GM21576 (cell line): ENCODE measurements around the gene SERPING1.

Source experiments
- ATAC-seq: cut with Tn5 transposase; IDR thresholded peaks from one replicate; pipeline ENCODE4 v1.9.1; 2021; ENCODE audit warnings: mild to moderate bottlenecking, moderate library complexity; ENCODE audit not compliant: unreplicated experiment

SERPING1 gene

DNA sequence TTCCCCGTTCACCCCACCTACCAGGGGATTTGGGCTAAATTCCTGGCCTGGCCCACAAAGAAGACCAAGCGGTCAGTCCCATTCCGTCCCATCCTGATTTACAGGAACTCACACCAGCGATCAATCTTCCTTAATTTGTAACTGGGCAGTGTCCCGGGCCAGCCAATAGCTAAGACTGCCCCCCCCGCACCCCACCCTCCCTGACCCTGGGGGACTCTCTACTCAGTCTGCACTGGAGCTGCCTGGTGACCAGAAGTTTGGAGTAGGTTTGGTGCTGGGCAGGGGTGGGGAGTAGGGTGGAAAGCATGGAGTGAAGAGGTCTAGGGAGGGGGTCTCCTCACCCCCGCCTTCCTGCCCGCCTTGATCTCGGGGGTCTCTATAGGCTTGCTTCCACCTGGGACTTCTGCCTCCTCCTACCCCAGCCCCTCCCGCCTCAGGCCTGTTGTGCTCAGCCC, at the start of gene SERPING1:
SERPING1 (plus strand) TSS at position 225 of the 455 bp plus-strand sequence. CDS start 586 bp downstream, outside the sequence.
- no peak for ATAC-seq

GRCh38 chr11:57547854-57548377, 49.6 kb upstream of the SERPING1 start:
- ATAC-seq = peak; percentile 91

DNA sequence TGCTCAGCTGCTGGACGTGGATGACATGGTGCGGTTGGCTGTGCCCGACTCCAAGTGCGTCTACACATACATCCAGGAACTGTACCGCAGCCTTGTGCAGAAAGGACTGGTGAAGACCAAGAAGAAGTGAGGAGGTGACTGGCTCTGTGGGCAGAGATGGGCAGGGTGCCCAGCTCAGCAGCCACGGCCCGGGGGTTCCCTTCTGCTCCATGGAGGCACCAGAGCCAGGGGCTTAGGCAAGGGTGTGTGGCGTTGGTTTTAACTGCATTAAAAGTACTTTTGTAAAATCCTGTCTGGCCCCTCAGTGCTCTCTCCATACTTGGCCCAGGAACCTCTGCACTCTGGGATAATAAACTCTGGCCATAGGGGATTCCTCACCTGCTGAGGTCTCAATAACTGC, 47.5 kb upstream of the SERPING1 start:
- ATAC-seq = no peak

- no peak for ATAC-seq
Measured at GRCh38 chr11:57551941-57552340, 45.5 kb upstream of the SERPING1 start.

- no peak for ATAC-seq
Measured at GRCh38 chr11:57552479-57552878, 45.0 kb upstream of the SERPING1 start.

DNA sequence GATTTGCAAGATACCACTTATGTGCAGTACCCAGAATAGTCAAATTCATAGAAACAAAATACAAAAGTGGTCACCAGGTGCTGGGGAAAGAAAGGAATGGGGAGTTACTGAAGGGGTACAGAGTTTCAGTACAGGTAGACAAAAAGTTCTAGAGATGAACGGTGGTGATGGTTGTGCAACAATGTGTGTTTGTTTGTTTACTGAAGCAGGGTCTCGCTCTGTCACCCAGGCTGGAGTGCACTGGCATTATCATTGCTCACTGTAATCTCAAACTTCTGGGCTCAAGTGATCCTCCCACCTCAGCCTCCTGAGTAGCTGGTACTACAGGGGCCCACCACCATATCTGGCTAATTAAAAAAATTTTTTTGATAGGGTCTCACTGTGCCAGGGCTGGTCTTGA, 42.1 kb upstream of the SERPING1 start:
- ATAC-seq = no peak

DNA sequence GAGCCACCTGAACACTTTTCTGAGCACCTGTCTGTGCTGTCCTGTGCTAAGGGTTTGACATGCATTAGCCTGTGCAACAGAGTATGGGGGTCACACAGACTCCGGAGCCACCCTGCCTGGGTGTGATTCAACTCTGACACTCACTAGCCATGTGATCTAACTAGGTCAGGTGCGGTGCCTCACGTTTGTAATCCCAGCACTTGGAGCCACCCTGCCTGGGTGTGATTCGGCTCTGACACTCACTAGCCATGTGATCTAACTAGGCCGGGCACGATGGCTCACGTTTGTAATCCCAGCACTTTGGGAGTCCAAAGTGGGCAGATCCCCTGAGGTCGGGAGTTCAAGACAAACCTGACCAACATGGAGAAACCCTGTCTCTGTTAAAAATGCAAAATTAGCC, 41.4 kb upstream of the SERPING1 start:
- no peak for ATAC-seq

GRCh38 chr11:57560146-57560545, 37.3 kb upstream of the SERPING1 start:
- no peak for ATAC-seq

- ATAC-seq = no peak
Measured at GRCh38 chr11:57562596-57562995, 34.9 kb upstream of the SERPING1 start.

DNA sequence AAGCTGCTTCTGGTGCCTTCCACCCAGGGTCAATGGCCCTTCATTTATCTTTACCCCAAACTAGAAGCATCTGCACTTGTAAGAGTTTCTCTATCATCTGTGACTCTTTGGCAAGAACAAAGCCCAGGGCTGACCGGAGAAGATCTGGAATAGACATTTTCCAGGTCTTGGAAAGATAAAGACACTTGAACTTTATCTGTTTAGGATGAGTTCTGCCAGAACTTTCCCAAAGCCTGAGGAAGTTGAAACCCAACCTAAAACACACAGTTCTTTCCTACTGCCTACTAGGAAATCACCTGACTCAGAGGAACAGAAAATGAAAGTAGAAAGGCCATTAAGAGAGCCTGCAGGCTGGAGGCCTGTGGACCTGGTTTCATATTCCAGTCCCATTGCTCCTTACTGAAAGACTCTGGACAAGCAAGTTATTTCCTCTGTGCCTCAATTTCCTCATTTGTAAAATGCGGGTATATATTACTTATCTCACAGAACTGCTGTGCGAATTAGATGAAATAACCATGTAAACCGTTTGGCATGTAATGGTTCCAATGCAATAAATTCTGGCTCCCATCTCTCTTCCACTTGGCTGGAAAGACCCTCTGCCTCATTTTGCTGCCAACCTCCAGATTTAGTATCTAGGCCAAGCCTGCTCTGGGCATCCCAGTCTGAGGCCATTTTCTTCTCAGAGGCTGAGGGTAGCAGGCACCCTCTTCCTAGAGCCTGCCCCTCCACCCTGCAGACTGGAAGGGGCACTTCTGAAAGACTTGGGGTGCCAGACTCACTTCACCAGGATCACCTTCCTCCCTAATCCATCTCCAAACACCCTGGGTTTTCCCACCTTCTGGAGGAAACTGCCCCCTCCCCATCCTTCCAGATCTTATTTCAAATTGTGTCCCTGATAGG, 31.2 kb upstream of the SERPING1 start:
- peak; percentile 65 for ATAC-seq

DNA sequence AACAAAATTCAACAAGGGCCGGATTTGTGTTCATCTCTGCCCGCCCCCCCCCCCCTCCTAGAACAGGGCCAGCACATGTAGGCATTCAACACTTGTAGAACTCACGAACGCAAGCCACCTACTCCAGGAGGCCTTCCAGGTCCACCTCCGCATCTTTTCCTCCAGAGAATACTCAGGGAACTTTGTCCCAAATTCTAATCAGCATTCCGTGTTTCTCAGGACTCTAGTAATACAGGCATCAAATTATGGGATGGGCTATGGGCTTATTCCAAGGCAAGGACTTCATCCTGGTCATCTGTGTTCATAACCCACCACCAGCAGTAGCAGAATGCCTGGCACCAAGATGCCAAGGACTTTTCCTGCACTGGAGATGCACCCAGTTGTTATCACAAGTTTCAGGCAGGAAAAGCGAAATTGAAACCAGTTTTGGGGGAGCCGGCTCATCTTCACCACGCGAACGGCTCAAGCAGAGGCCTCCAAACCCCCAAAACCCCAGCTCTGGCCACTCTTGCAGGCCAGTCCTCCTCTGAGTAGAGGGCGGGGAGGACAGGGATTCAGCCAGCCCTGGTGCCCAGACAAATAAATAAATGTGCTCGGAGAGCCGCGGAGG, 30.5 kb upstream of the SERPING1 start:
- peak; percentile 1 for ATAC-seq

- peak; percentile 47 for ATAC-seq
Measured at GRCh38 chr11:57567515-57568329, 29.8 kb upstream of the SERPING1 start, which contains the start of gene UBE2L6. UBE2L6 (minus strand) TSS chr11:57567672; CDS start chr11:57567611, 61 bp downstream.

- peak; percentile 65 for ATAC-seq
Measured at GRCh38 chr11:57568330-57568766, 29.1 kb upstream of the SERPING1 start.

- no peak for ATAC-seq
Measured at GRCh38 chr11:57571606-57572005, 25.9 kb upstream of the SERPING1 start.

DNA sequence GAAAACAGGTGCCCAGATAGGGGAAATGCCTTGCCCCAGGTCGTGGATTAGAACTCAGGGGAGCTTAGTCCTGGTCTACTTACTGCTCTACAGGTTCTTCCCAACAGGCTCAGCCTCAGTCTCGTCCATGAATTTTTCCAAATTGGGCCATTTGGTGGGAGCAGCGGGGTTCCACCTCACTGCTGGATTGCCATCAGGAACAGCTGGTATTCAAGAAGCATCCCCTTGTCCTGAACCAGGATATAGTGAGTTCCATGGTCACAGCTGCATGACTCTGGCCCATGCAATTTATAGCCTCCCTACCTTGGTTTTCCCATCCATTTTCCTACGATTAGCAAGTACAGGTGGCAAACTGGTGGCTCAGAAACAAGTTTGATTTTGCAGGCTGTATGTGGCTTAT, 23.4 kb upstream of the SERPING1 start:
- no peak for ATAC-seq

DNA sequence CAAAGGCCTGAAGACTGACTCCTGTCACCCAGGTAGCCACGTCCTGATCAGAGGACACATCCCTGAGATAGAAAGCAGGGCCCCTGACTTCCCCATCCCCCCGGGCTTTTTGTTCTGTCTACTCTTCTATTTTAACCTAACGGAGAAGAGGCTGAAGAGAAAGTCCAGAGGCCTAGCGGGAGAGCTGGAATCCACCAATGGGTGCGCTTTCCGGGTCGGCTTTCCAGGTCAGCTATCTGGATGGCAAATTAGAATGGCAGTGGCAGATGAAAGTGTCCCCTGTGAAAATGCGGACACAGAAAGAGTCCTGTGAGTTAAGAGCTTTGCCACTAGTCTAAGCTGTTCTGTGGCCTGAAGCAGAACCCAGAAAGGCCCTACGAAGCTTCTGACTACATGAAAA, 13.1 kb upstream of the SERPING1 start:
- ATAC-seq = no peak

DNA sequence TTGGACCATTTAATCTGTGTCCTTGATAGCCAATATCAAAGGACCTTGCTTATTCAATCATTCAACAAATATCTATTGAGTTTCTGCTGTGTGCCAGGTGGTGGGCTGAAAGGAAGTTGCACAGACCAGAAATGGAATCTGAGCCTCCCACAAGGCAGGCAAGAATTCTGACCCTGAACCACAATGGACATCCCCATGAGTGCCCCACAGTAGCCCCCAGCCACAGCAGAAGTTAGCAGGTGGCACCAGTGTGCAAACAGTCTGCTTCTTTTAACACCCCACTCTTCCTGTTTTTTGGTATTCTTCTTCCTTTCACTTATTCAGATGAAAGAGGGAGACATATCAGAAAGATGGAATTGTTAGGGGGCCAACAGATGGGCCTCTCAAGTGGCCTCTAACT, 12.2 kb upstream of the SERPING1 start:
- no peak for ATAC-seq

- ATAC-seq = no peak
Measured at GRCh38 chr11:57586711-57587245, 10.7 kb upstream of the SERPING1 start.

DNA sequence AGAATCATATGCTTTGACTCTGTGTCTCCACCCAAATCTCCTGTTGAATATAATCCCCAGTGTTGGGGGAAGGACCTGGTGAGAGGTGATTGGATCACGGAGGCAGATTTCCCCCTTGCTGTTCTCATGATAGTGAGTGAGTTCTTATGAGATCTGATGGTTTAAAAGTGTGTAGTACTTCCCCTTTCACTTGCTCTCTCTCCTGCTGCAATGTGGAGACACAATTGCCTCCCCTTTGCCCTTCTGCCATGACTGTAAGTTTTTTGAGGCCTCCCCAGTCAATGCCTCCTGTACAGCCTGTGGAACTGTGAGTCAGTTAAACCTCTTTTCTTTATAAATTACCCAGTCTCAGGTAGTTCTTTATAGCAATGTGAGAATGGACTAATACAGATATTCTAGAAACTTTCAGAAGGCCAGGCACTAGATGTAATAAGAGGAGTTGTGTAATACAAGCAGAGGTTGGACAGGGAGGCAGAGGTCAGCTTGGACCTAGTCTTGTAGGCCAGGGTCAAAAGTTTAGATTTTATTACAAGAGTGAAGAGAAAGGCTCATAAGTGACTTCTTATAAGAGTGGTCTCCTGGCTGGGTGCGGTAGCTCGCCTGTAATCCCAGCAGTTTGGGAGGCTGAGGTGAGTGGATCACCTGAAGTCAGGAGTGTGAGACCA, 9.3 kb upstream of the SERPING1 start:
- no peak for ATAC-seq

GRCh38 chr11:57596266-57596885, 1.1 kb upstream of the SERPING1 start:
- ATAC-seq = no peak
